Endometrial microvascular endothelial cells (primary cell): Measurements from ENCODE around the gene RAB36. TPM values are rescaled to one million over a fixed set of nuclear protein-coding genes. Genes with fewer than 3 reads are reported as not detected.

Experiments
- in situ Hi-C: cut with HindIII; loops from 2 replicates; pipeline ENCODE4 v1.10.0; 2017; ENCODE audit warnings: low sequenced_read_pairs, low pct_unique_long_range_greater_than_20kb; ENCODE audit errors: inconsistent ontology term
- total RNA-seq: library from RNA; depleted of rRNA; stranded (reverse); fragments of >200 nt; gene quantifications from one replicate; pipeline ENCODE4 v1.2.3, GENCODE V29; 2015; ENCODE audit errors: inconsistent ontology term

Gene RAB36
- total RNA-seq, 1 donor from 2014 or later, result 1.6 TPM

DNA sequence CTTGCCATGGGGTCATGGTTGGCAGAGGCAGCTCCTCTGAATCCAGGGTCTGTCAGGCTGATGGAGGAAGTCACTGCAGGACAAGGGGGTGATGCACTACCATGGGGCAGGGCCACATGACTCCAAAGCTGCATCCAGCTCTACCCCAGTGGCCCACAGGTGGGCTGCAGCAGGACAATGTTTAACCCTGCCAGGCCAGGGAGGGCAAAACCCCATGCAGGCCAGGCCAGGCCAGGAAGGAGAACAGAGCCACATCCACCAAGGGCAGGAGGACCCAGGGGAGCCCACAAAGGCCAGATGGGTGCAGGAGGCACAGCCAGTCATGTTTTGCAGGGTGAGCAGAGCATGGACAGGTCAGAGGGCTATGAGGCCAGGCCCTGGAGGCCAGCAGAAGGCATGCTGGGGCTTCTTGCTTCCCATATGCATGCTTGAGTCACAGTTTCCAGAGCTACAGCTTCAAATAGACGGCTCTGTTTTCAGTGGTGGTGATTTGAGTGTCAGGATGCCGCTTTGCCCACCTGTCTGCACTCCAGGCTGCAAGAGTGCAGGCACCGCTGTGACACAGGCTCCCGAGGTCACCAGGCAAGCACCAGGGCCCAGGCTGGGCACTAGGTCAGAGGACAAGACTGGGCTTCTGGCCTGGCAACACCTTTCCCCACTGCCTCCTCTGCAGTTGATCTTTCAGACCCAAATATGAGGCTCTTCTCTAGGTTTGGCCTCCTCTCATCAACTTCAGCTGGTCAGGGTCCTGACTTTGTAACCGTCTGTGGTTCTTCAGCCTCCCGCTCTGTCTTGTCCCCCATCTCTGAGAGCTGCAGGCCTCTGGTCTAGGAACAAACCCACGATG, 26.4 kb upstream of the RAB36 start:
- in situ Hi-C loops, result no loop called here

DNA sequence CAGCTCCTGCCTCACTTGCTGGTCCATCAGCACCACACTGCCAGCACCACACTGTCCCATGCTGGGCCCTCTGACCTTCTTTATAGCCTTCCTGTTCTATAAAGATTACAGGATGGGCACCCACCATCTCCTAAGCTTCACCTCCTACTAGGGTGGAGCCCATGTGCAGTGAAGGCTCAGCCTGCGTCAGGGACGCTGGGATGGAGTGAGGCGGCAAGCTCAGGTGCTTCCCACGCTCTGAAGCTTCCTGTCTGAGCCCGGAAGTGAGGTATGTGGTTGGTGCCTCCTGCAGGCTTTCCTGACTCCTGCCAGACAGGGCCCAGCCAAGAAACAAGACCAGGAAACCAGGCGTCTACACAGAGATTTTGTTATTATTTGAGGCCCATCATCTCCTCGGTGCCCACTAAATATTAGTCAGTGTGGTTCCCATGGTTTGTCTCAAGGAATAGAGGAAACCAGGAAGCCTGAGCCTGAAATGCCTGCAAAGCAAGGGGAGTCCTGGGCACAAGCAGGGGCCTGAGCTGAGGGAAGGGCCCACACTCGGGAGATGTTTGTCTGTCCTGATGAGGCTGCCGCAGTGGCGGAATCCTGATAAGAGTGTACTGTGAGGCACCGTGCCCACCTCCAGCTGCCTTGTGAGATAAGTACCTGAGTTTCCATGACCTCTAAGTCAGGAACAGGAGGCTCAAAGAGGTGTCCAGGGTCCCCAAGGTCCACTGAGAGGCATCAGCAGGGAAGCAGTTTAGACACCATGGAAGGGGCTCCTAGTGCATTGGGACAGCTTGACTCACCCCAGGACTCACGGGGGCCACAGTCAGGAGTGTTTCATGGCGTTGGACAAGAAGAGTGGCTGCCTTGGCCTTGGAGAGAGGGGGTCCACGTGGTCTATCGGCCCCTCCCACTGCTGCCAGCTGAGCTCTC, 25.5 kb upstream of the RAB36 start:
- in situ Hi-C loops, result no loop called here

DNA sequence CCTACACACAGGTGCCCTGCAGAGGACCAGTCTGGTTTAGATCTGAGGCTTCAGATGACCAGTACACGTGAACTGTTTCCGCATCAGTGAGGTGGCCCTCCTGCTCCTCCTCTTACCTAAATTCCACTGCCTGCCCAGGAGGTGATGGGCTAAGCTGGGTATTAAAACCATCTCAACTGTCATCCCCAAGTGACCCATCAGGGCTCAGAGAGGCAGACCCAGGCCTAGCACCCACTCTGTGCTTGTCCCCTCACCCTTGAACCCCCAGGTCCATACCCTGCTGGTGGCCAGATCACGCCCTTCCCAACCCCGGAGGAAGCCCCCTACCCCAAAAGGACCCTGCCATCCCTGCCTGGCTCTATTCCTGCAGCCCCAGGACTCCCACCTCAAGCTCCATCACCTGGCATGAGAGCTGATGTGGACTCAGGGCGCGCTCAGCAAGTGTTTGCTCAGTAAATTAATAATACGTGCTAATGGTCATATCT, 24.8 kb upstream of the RAB36 start:
- in situ Hi-C loops, result no loop called here

DNA sequence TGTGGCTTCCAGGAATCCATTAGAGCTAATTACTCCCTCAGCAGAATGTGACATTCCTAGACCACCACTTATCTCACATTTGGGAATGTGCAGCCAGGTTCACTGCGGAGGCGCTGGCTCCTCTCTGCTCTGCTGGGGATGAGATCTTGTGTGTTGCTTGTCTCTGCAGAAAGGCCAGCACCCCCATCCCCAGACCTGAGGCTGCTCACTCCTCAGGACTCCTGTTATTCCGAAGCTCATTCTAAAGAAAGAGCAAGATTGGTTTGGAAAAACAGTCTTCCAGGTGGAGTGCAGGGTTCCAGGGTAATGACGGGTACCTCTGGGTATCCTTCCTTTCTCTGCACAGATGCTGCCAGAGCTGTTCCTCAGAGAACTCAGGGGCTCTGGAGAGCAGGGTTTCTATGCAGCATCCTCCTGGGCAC, 24.3 kb upstream of the RAB36 start:
- in situ Hi-C loops, result no loop called here

DNA sequence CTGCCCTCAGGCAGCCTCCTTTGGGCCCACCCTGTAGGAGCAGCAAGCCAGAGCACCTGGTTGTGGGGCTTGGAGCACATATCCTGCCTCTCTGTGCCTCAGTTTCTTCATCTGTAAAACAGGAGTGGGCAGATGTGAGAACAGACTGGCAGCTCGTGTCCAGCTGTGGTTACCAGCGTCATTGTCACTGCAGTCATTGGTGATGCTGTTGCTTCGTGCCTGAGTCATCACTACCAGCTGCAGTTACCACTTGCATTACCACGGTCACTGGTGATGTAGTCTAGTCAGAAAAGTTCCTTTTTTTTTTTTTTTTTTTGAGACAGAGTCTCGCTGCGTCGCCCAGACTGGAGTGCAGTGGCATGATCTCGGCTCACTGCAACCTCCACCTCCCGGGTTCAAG, 23.9 kb upstream of the RAB36 start:
- in situ Hi-C loops, result no loop called here

DNA sequence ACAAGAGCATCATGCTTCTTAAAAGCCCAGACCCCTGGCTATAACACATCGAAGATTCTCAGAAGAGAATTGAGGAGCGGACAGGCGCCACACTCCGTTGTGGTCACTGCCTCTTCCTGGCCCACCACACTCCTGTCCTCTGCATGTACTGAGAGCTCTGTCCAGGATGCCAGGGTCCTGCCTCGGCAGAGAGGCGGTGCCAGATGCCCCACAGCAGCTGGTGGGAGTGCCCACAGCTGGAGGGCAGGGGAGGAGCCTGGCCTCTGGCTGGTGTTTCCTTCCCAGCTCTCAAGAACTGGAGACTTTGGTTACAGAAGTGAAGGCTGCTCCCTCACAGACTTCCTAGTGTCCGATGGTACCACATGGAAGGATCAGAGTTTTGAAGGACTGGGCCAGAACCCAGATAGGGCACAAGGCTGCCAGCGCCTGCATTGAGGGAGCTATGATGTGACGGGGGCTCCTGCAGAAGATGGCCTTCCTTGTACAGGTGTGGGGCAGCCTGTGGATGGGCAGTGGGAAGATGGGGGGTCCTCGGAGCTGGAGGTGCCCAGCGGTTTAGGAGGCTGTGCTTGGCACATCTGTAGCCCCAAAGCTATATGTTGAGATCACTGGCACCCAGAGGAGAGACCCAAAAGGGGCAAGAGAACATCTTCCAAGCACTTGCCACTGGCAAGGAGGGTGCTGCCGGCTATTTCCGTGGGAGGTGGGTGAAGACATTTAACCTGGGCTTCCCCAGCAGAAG, 22.9 kb upstream of the RAB36 start:
- in situ Hi-C loops, result no loop called here

DNA sequence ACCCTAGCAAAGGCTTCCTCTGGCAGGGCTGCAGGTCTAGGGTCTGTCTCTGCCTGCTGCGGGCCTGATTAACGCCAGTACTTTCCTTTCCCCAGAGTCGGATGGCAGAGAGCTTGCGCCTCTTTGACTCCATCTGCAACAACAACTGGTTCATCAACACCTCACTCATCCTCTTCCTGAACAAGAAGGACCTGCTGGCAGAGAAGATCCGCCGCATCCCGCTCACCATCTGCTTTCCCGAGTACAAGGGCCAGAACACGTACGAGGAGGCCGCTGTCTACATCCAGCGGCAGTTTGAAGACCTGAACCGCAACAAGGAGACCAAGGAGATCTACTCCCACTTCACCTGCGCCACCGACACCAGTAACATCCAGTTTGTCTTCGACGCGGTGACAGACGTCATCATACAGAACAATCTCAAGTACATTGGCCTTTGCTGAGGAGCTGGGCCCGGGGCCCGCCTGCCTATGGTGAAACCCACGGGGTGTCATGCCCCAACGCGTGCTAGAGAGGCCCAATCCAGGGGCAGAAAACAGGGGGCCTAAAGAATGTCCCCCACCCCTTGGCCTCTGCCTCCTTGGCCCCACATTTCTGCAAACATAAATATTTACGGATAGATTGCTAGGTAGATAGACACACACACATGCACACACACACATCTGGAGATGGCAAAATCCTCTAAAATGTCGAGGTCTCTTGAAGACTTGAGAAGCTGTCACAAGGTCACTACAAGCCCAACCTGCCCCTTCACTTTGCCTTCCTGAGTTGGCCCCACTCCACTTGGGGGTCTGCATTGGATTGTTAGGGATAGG, 22.1 kb upstream of the RAB36 start:
- in situ Hi-C loops, result no loop called here

DNA sequence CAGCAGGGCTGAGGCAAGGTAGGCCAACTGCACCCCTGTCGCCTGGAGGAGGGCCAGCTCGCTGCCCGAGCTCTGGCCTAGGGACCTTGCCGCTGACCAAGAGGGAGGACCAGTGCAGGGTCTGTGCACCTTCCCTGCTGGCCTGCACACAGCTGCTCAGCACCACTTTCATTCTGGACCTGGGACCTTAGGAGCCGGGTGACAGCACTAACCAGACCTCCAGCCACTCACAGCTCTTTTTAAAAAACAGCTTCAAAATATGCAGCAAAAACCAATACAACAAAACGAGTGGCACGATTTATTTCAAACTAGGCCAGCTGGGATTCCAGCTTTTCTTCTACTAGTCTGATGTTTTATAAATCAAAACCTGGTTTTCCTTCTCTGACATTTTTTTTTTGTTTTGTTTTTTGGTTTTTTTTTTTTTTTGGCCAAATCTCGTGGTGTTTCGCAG, 21.4 kb upstream of the RAB36 start:
- in situ Hi-C loops, result no loop called here

DNA sequence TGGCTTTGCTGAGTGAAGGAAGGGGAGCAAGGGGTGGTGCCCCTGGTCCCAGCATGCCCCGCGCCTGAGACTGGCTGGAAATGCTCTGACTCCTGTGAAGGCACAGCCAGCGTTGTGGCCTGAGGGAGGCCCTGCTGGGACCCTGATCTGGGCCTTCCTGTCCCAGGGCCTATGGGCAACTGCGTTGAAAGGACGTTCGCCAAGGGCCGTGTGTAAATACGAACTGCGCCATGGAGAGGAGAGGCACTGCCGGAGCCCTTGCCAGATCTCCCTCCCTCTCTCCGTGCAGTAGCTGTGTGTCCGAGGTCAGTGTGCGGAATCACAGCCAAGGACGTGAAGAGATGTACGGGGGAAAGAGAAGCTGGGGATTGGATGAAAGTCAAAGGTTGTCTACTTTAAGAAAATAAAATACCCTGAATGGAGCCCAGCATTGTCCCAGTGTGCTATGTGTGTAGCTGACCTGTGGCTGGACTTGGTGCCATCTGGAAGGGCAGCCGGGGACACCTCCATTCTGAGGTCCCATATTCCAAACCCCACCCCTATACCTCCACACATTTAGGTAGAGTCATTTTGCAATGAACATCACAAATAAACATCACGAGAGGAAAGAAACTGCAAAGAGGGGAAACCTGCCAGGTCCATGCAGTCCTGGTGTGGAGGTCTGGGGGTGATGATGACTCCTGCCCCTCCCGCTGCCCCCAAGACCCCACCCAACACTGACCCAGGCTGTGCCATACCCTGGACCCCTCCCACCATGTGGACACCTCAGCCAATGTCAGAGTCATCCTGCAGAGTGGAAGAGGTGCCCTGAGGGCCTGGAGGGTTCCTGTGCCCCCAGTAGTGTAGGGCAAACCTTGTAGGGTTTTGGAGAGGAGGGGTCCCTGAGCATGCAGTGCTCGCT, 20.4 kb upstream of the RAB36 start:
- in situ Hi-C loops, result no loop called here

DNA sequence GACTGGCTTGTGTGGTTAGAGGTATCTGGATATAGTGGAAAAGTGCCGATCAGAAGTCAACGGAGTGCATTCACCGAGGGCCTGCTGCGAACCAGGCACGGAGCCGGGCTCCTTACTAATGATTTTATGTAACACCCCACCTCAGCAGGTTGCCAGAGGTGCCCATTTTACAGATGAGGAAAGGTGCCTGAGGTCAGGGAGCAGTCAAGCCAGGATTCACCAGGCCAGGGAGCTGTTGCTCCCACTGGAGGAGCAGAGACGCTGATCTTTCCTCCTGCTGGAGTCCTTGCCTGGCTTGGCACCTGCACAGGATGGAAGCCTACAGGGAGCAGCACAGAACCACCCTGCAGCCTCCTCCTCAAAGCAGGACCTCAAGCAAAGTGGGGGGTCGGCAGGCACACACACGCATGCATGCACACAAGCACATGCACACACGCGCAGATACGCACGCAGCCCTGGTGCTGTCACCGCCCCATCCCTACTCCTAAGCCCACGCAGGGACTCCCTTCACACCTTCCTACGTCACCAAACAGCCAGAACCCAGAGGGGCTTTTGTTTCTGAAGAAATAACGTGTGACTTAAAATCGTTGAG, 19.7 kb upstream of the RAB36 start:
- in situ Hi-C loops, result no loop called here

DNA sequence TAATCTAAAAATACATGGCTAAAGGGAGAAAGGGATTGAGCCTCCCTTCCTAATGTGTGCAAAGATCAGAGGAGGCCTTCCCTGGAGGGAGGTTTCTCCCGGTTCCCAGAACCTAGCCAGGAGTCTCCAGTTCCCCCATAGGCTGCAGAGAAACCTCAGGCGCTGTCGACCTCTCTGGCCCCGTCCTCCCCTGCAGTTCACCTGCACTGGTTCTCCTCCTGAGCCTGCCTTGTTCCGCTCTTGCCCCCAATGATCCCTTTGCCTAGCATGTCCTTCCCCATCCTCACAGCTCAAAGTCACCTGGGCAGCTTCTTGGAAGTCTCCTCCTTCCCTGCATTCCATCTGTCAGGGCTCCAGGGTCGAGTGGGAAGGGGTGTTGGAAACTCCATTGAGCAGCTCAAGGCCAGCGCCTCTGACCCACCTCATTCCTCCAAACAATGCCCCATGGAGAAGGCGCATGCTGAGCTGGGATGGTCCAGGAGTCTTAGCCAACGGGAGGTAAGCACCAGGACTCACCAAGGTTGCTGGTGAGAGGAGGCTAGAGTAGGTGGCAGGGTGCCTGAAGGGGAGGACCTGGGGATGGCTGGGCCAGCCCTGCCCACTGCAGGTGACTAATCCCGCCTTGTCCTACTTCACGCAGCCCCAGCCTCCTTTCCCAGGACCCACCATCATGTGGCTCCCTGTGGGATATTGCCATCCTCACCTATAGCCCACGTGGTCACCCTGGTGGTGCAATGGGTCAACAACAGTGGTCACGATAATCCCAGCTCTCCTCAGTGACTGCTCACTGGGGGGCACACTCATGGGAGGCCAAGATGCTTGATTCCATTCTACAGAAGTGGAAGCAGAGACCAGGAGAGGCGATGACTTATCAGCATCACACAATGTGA, 18.9 kb upstream of the RAB36 start:
- in situ Hi-C loops, result no loop called here

DNA sequence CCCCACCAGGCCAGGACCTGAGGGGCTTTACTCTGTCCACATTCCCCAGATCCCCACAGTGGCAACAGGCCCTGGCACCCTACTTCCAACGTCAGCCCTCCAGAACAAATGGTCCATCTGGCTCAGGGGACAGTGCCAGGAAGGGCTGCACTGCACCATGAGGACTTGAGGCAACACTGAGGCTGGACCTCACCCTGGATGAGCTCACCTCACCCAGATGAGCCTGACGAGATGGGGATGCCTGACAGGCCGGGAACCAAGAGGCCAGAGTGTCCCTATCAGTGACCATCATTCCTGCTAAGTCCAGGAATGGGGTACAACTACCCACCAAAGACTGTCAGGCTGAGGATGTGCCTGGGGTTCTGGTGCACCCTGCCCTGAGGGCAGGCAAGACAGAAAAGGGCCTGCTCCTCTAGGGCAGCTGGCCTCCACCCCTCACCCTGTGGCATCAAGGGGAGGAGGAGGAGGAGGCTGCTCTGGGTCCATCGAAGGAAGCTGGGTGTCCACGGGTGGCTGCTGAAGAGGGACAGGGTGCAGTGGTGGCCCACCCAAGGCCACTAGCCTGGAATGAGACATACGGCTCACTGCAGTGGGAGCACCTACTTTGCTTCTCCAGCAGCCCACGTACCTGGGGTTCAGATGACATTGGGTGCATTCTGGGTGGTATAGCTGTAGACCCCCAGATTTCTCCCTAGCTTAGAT, 18.1 kb upstream of the RAB36 start:
- in situ Hi-C loops, result no loop called here

DNA sequence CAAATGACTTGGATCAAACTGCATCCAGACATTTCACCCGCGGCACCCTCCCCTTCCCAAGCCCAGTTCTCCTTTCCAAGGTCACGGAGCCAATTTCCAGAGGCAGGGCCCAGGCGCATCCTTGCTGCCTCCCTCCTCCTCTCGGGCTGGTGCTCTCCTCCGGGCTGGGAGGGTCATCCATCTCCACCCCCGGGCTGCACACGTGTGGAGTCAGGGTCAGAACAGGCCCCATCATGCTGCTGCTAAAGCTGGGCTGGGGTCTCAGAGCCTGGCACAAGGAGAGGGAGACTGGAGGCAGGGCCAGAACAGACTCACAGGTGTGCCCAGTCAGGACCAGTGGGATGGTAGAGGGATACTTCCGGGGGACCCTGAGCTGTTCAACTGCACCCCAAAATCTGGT, 17.5 kb upstream of the RAB36 start:
- in situ Hi-C loops, result no loop called here

DNA sequence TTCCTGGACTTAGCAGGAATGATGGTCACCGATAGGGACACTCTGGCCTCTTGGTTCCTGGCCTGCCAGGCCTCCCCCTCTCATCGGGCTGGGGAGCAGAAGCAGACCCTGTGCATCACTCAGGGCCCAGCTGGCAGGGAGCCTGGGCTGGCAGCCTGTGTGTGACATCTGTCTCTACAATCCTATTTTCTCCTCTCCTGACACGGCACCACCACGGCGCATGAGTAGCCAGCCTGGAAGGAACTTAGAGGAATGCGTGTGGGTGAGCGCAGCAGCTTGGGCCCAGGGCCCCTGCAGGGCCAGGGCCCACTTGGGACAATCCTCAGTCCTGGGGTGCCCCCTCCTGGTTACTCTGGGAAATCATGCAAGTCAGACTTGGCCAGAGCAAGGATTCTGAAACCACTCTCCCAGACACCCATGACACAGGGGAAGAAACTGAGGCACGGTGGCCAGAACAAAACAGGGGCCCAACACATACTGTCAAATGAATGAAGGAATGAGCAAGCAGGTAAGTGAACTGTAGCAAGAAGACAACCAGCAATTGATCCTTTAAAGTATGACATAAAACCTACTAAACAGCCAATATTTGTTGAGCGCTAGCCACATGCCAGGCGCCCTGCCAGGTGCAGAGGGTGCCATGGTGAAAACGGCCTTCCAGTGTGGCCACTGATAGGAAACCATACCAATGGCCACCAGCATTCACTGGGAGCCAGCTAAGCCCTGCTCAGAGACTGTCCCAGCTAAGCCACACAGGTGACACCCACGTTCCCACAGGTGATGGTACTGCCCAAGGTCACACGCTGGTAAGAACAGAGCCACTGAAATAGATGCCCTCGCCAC, 16.8 kb upstream of the RAB36 start:
- in situ Hi-C loops, result no loop called here

DNA sequence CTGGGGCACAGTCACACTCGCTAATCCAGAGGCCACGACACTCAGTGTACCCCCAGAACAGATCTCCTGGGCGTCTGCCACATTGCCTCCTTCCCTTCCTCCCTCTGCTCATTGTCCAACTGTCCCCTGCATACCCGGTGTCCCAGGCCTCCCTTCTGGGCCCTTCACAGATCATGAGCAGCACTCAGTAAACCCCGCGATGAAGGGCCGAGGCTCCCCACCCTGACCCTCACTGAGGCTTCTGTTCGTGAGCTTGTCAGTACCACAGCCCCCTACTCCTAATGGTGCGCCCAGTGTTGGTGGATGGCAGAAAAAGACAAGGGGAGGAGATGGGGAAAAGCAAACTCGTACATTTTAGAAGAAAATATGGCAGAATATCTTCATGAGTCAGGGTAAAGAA, 16.1 kb upstream of the RAB36 start:
- in situ Hi-C loops, result no loop called here
